Measurements from ENCODE around the gene DYNC1I1. TPM values are rescaled to one million over a fixed set of nuclear protein-coding genes. Genes with fewer than 3 reads are reported as not detected.

The DYNC1I1 gene
- total and polyA plus RNA-seq, 2 of the 4 experiments (the other 2 are of a cell fraction) = under 0.01 to 0.15 TPM

GRCh38 chr7:96014617-96015016 is 242.3 kb downstream of the DYNC1I1 start:
- no peak overlapping the region for H3K27ac ChIP-seq (ENCODE audit: insufficient read depth, low read length)
- no peak overlapping the region for H3K4me3 ChIP-seq (ENCODE audit: insufficient read depth, low read depth, low read length)
- H3K4me2 ChIP-seq (ENCODE audit: low read depth, low read length) = no peak overlapping the region
- no peak overlapping the region for H2BK20ac ChIP-seq (ENCODE audit: low read depth, low read length)
- no peak overlapping the region for H3K9ac ChIP-seq (ENCODE audit: low read depth, low read length)
- intact Hi-C loops (cut with micrococcal nuclease) (no loop called here), dilution Hi-C loops (cut with HindIII; ENCODE audit: low sequenced_read_pairs, unreplicated experiment) (no loop called here), in situ Hi-C loops (cut with MboI; ENCODE audit: low sequenced_read_pairs) (no loop called here)
- ATAC-seq (ENCODE audit: low read depth) = no peak
- H3K36me3 ChIP-seq (ENCODE audit: control insufficient read depth, insufficient read depth, low read length) = no peaks in the 10 kb centered on the region
- H4K91ac ChIP-seq (ENCODE audit: insufficient read depth, low read depth, low read length) = no peak overlapping the region
- H3K23ac ChIP-seq (ENCODE audit: low read depth, low read length) = no peak overlapping the region
- BruUV-seq (replicated peaks) = no TSS peak
- CTCF ChIA-PET = no interaction called here
- no peak overlapping the region for H4K5ac ChIP-seq (ENCODE audit: low read depth, low read length)
- no peak overlapping the region for H2AK9ac ChIP-seq (replicated peaks; ENCODE audit: low read depth, low read length, poor library complexity)
- no peak for DNase-seq
- H2AK5ac ChIP-seq (ENCODE audit: low read depth, low read length) = no peak overlapping the region
- H3K14ac ChIP-seq (replicated peaks; ENCODE audit: low read depth, low read length) = no peak overlapping the region
- H3K9me3 ChIP-seq (ENCODE audit: control insufficient read depth, insufficient read depth, low read length) = no peaks in the 10 kb centered on the region
- no peak overlapping the region for H2AFZ ChIP-seq (replicated peaks; ENCODE audit: low read length, poor library complexity)
- H3K56ac ChIP-seq (ENCODE audit: extremely low read depth, insufficient read depth, low read length) = no peak overlapping the region
- no peak for TF ChIP-seq USF2 (IDR thresholded peaks at IDR 0.05; ENCODE audit: low read depth, low read length)
- H3K79me1 ChIP-seq (ENCODE audit: low read depth in 1 of 2, low read length in 2 of 2) = no peaks in the 10 kb centered on the region
- POLR2A ChIA-PET (ENCODE audit: unreplicated experiment) = no interaction called here
- H2BK15ac ChIP-seq (ENCODE audit: low read depth, low read length) = no peak overlapping the region
- no peak overlapping the region for H3K18ac ChIP-seq (ENCODE audit: low read depth, low read length)
- H4K8ac ChIP-seq (ENCODE audit: low read depth in 2 of 2, low read length in 2 of 2) = no peak overlapping the region
- WGBS, 2 experiments (ENCODE audit: extremely low coverage in 2 of 2, insufficient read length in 1 of 2) = no CpG with 5 or more reads among the region's 1 CpG
- no peak overlapping the region for H2BK120ac ChIP-seq (ENCODE audit: low read depth, low read length)
- H3K4me1 ChIP-seq (ENCODE audit: control insufficient read depth, insufficient read depth, low read length) = no peaks in the 10 kb centered on the region
- H3K27me3 ChIP-seq (ENCODE audit: control insufficient read depth, insufficient read depth, low read length) = no peaks in the 10 kb centered on the region
- no peak overlapping the region for H2BK5ac ChIP-seq (ENCODE audit: low read depth, low read length, poor library complexity, severe bottlenecking)
- no peaks in the 10 kb centered on the region for H3K9me1 ChIP-seq (ENCODE audit: insufficient read depth, low read length)
- no peaks in the 10 kb centered on the region for H4K20me1 ChIP-seq (ENCODE audit: insufficient read depth, low read length)
- H3K4ac ChIP-seq (ENCODE audit: low read depth, low read length) = no peak overlapping the region
